GM23248 (cell line): ENCODE measurements around the gene FAM219A. TPM values are rescaled to one million over a fixed set of nuclear protein-coding genes. Genes with fewer than 3 reads are reported as not detected.

Source experiments
- DNase-seq: peaks from one replicate; pipeline ENCODE4 v3.0.0-alpha.2; 2015
- H2AFZ ChIP-seq: fragments of 200-600 bp; sonication (generic); 2 replicates; pipeline ENCODE4 v1.6.1; 2016; ENCODE audit warnings: antibody characterized with exemption
- H3F3A ChIP-seq: fragments of 200-600 bp; sonication (generic); 2 replicates; pipeline ENCODE4 v1.6.1; 2016; ENCODE audit warnings: mild to moderate bottlenecking, antibody characterized with exemption, mixed run types; ENCODE audit not compliant: insufficient read depth
- H3K27ac ChIP-seq: fragments of 200-600 bp; sonication (generic); 2 replicates; pipeline ENCODE4 v1.5.1; 2016; ENCODE audit warnings: mild to moderate bottlenecking
- H3K27me3 ChIP-seq: fragments of 200-600 bp; sonication (generic); replicated peaks from 2 replicates; pipeline ENCODE4 v1.6.1; 2016; ENCODE audit warnings: mild to moderate bottlenecking; ENCODE audit not compliant: insufficient read depth
- H3K36me3 ChIP-seq: fragments of 200-600 bp; sonication (generic); 2 replicates; pipeline ENCODE4 v1.6.1; 2016; ENCODE audit warnings: low read depth, mild to moderate bottlenecking
- H3K4me1 ChIP-seq: fragments of 200-600 bp; sonication (generic); 2 replicates; pipeline ENCODE4 v1.6.1; 2016; ENCODE audit warnings: mild to moderate bottlenecking; ENCODE audit not compliant: insufficient read depth
- H3K4me2 ChIP-seq: fragments of 200-600 bp; sonication (generic); one replicate; pipeline ENCODE4 v1.6.1; 2016; ENCODE audit warnings: mild to moderate bottlenecking; ENCODE audit not compliant: unreplicated experiment
- H3K4me3 ChIP-seq: fragments of 200-600 bp; sonication (generic); 2 replicates; pipeline ENCODE4 v1.5.1; 2016; ENCODE audit warnings: mild to moderate bottlenecking
- H3K79me2 ChIP-seq: fragments of 200-600 bp; sonication (generic); 2 replicates; pipeline ENCODE4 v1.6.1; 2016; ENCODE audit warnings: mild to moderate bottlenecking; ENCODE audit not compliant: insufficient read depth
- H3K9ac ChIP-seq: fragments of 200-600 bp; sonication (generic); 2 replicates; pipeline ENCODE4 v1.6.1; 2016; ENCODE audit warnings: mild to moderate bottlenecking
- H3K9me2 ChIP-seq: fragments of 200-600 bp; sonication (generic); 2 replicates; pipeline ENCODE4 v1.6.1; 2016; ENCODE audit warnings: mixed run types, mild to moderate bottlenecking, moderate library complexity; ENCODE audit not compliant: insufficient read depth
- H3K9me3 ChIP-seq: fragments of 200-600 bp; sonication (generic); one replicate; pipeline ENCODE4 v1.6.1; 2017; ENCODE audit warnings: low read depth
- H4K20me1 ChIP-seq: fragments of 200-600 bp; sonication (generic); 2 replicates; pipeline ENCODE4 v1.6.0; 2016; ENCODE audit not compliant: insufficient read depth
- EZH2 ChIP-seq: fragments of 200-600 bp; sonication (generic); IDR thresholded peaks from 2 replicates; pipeline ENCODE4 v1.6.1; 2018; ENCODE audit warnings: antibody characterized with exemption, mild to moderate bottlenecking; ENCODE audit not compliant: insufficient read depth, poor library complexity, severe bottlenecking
- EZH2phosphoT487 ChIP-seq: fragments of 200-600 bp; sonication (generic); IDR thresholded peaks from 2 replicates; pipeline ENCODE4 v1.6.1; 2018; ENCODE audit warnings: antibody characterized with exemption, moderate library complexity, mild to moderate bottlenecking, low read depth; ENCODE audit not compliant: insufficient read depth
- WGBS, 2 experiments: methylation state at CpG; one replicate each; pipeline ENCODE4 v1.1.6; 2015 to 2017; ENCODE audit warnings: low lambda C conversion rate in 2 of 2, low coverage in 1 of 2; ENCODE audit errors: missing lambda C conversion rate in 2 of 2; 5-methylcytosine and 5-hydroxymethylcytosine counted together
- in situ Hi-C: fragments of 300-500 bp; cut with MboI; formaldehyde crosslinking; loops from 2 replicates; pipeline ENCODE4 v1.15.0; 2020
- polyA plus RNA-seq: library from polyadenylated mRNA; unstranded; fragments of >200 nt; fragmentation: Nextera tagmentation; extraction: Ambion mirVana; gene quantifications from 2 replicates; pipeline ENCODE4 v1.2.1, GENCODE V29; 2016
- total RNA-seq: library from RNA; depleted of rRNA; stranded (reverse); fragments of >200 nt; shearing (Covaris generic); gene quantifications from 2 replicates; pipeline ENCODE4 v1.2.3, GENCODE V29; 2014

Gene FAM219A
- total and polyA plus RNA-seq, 2 experiments from 2014 or later = 7.8 to 9.1 TPM

DNA sequence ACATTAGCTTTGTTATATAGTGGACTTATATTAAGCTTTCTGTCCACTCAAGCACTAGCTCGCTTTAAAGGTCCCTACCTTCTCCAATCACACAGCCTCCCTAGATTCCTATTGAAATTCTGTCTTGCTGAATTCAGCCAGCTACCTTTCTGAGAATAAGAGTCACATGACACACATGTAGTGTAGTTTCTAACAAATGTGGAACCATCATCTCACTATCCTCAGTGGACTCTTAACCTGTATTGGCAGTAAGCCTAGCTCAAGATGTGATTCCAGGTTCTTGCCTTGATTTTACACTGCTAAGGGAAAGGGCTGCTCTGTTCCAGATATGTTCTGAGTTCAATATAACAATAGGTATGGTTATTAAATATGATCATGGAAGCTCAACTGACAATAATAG lies 11.4 kb downstream of the FAM219A start:
- 100% methylated on average over 1 of the region's 1 CpG for WGBS, 2 experiments
- in situ Hi-C loops = no loop called here

GRCh38 chr9:34446468-34446891 lies 11.9 kb downstream of the FAM219A start:
- H3K79me2 ChIP-seq = peaks cover 75% of the 10 kb centered on the region
- H3K9me2 ChIP-seq = no peaks in the 10 kb centered on the region
- DNase-seq = peak; percentile 74
- no peaks in the 10 kb centered on the region for H3K27me3 ChIP-seq
- peak overlapping the region; percentile 18 for H3K4me2 ChIP-seq
- TF ChIP-seq EZH2phosphoT487 (no peak), EZH2 (no peak)
- no peak overlapping the region for H3K4me3 ChIP-seq
- no peaks in the 10 kb centered on the region for H3K36me3 ChIP-seq
- peaks cover 17% of the 10 kb centered on the region for H3K4me1 ChIP-seq
- H3K9me3 ChIP-seq = no peaks in the 10 kb centered on the region
- in situ Hi-C loops = no loop called here
- no peak overlapping the region for H2AFZ ChIP-seq
- H3K27ac ChIP-seq = peak overlapping the region; percentile 31; the same call in 1 of the 2 replicates
- peaks cover 24% of the 10 kb centered on the region; the same call in 1 of the 2 replicates for H4K20me1 ChIP-seq
- peaks cover 18% of the 10 kb centered on the region; the same call in 1 of the 2 replicates for H3F3A ChIP-seq
- no peak overlapping the region for H3K9ac ChIP-seq

More for the DNA sequence above, 11.4 kb downstream of the FAM219A start:
- TF ChIP-seq EZH2 (no peak), EZH2phosphoT487 (no peak)
- Histone ChIP-seq H3K4me2 (no peak overlapping the region), H3K27me3 (no peaks in the 10 kb centered on the region), H3F3A (peaks cover 18% of the 10 kb centered on the region; the same call in 1 of the 2 replicates), H3K9me2 (no peaks in the 10 kb centered on the region), H3K79me2 (peaks cover 75% of the 10 kb centered on the region), H3K9me3 (no peaks in the 10 kb centered on the region), H3K4me1 (peaks cover 20% of the 10 kb centered on the region), H3K27ac (0 out of 2 replicates have a peak overlapping the region, but pooled peaks have one; percentile 11), H2AFZ (no peak overlapping the region), H3K4me3 (no peak overlapping the region), H3K36me3 (no peaks in the 10 kb centered on the region), H3K9ac (no peak overlapping the region), H4K20me1 (peaks cover 22% of the 10 kb centered on the region; the same call in 1 of the 2 replicates)
- DNase-seq = no peak

DNA sequence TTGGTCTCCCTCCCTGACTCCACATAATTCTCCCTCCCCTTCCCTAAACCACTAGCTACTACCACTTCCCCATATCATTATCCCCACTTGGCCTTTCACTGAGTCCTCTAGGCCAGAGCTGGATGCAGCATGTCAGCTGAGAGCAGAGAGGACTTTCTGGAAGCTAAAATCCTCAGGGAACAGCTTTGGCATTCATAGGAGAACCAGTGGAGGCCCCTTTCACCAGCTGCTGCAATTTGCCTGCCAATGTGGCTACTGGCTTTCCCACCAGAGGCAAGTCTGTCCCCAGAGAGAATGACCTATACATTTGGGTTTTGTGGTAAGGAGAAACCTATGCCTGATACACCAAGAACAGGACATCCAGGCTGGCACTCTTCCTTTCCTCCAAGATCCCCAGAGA lies 14.4 kb downstream of the FAM219A start:
- in situ Hi-C loops = no loop called here
- peaks cover 17% of the 10 kb centered on the region; the same call in 1 of the 2 replicates for H4K20me1 ChIP-seq
- no peak overlapping the region for H3K27ac ChIP-seq
- DNase-seq = no peak
- no peak overlapping the region for H3K4me2 ChIP-seq
- no peak for TF ChIP-seq EZH2phosphoT487
- TF ChIP-seq EZH2 = no peak
- H3K36me3 ChIP-seq = no peaks in the 10 kb centered on the region
- no peak overlapping the region for H3K9ac ChIP-seq
- peaks cover 62% of the 10 kb centered on the region for H3K79me2 ChIP-seq
- no peaks in the 10 kb centered on the region for H3K27me3 ChIP-seq
- no peak overlapping the region for H3K4me3 ChIP-seq
- peaks cover 12% of the 10 kb centered on the region for H3K4me1 ChIP-seq
- no peaks in the 10 kb centered on the region for H3K9me3 ChIP-seq
- H2AFZ ChIP-seq = no peak overlapping the region
- peaks cover 18% of the 10 kb centered on the region; the same call in 1 of the 2 replicates for H3F3A ChIP-seq
- H3K9me2 ChIP-seq = no peaks in the 10 kb centered on the region

- Histone ChIP-seq H3K9me3 (no peaks in the 10 kb centered on the region), H2AFZ (no peak overlapping the region), H3K27me3 (no peaks in the 10 kb centered on the region), H4K20me1 (peaks cover 17% of the 10 kb centered on the region; the same call in 1 of the 2 replicates), H3K4me3 (no peak overlapping the region), H3K9me2 (no peaks in the 10 kb centered on the region), H3K9ac (no peak overlapping the region), H3K4me1 (peaks cover 12% of the 10 kb centered on the region), H3K27ac (no peak overlapping the region), H3K79me2 (peaks cover 58% of the 10 kb centered on the region), H3K36me3 (no peaks in the 10 kb centered on the region), H3K4me2 (no peak overlapping the region), H3F3A (peaks cover 18% of the 10 kb centered on the region; the same call in 1 of the 2 replicates)
- no peak for TF ChIP-seq EZH2
- no peak for TF ChIP-seq EZH2phosphoT487
- DNase-seq = no peak
- in situ Hi-C loops = no loop called here
- WGBS, 2 experiments = 94 to 100% methylated on average over 2 of the region's 2 CpGs
Observed at GRCh38 chr9:34443533-34443932, 14.8 kb downstream of the FAM219A start.

DNA sequence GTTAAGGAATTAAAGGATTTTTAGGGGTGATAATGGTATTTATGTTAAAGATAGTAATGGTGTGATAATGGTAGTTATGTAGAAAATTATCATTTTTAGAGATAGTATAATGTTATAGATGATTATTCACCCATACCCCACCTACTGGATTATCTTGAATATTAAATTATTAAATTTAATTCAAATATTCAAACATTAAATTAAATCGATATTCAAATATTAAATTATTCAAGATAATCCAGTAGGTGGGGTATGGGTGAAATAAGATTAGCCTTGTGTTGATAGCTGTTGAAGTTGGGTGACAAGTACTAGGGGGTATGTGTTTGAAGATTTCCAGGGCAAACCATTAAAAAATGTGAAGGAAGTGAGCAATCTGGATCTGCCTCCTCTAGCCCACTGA lies 15.6 kb downstream of the FAM219A start:
- DNase-seq = no peak
- Histone ChIP-seq H2AFZ (no peak overlapping the region), H3K9me3 (no peaks in the 10 kb centered on the region), H3K79me2 (peaks cover 50% of the 10 kb centered on the region), H3F3A (peaks cover 18% of the 10 kb centered on the region; the same call in 1 of the 2 replicates), H3K4me1 (peaks cover 12% of the 10 kb centered on the region), H3K9me2 (no peaks in the 10 kb centered on the region), H3K36me3 (no peaks in the 10 kb centered on the region), H3K27ac (no peak overlapping the region), H3K27me3 (no peaks in the 10 kb centered on the region), H4K20me1 (peaks cover 12% of the 10 kb centered on the region; the same call in 1 of the 2 replicates), H3K4me2 (no peak overlapping the region), H3K4me3 (no peak overlapping the region), H3K9ac (no peak overlapping the region)
- TF ChIP-seq EZH2phosphoT487 = no peak
- TF ChIP-seq EZH2 = no peak
- in situ Hi-C loops = no loop called here
- 92 to 96% methylated on average over 1 of the region's 1 CpG for WGBS, 2 experiments
